T-cell (primary cell): ENCODE results near the gene ARL11. TPM values are rescaled to one million over a fixed set of nuclear protein-coding genes. Genes with fewer than 3 reads are reported as not detected.
"Not testable (repeated sequence)": the region's sequence is repeated elsewhere in the genome, so short reads cannot be mapped to it uniquely, and the experiment has no call there.

Source experiments
- ATAC-seq, 4 experiments: fragments of 200-7000 bp in 3 of 4; fragments of 150-1000 bp in 1 of 4; cut with Tn5 transposase; replicated peaks in 1 of 4; 1 replicate in 3 of 4; 2 replicates in 1 of 4; pipeline ENCODE4 v1.10.0; 2021; ENCODE audit warnings: moderate library complexity in 3 of 4, mild to moderate bottlenecking in 2 of 4, moderate number of reproducible peaks in 1 of 4
- CTCF ChIA-PET, 2 donors: fragments of 300-600 bp; sonication (Branson Sonifier 250); formaldehyde crosslinking; loops; one replicate each; lab custom pipeline; 2022; ENCODE audit warnings: antibody characterized with exemption in 2 of 2; lab: Charles Lee
- POLR2A ChIA-PET, 2 donors: fragments of 300-600 bp; sonication (Branson Sonifier 250); formaldehyde crosslinking; loops; one replicate each; lab custom pipeline; 2022; ENCODE audit warnings: antibody characterized with exemption in 2 of 2; lab: Charles Lee
- DNase-seq, 35 experiments: peaks; one replicate each; pipeline versions ENCODE4 v3.0.0 to v3.0.0-alpha.2; 2013 to 2023
- H3K27ac ChIP-seq: one replicate; pipeline ENCODE4 v1.5.1; 2013; ENCODE audit warnings: low read length
- H3K27me3 ChIP-seq, 2 experiments: replicated peaks in 1 of 2; 1 replicate in 1 of 2; 2 replicates in 1 of 2; pipeline versions ENCODE4 v1.6.1 to v1.7.0; 2013; ENCODE audit warnings: low read length in 1 of 2, mixed read lengths in 1 of 2; ENCODE audit not compliant: control insufficient read depth in 2 of 2, insufficient read depth in 2 of 2; ENCODE audit errors: extremely low read depth in 1 of 2
- H3K36me3 ChIP-seq, 2 donors: 1 replicate in 1 of 2; 2 replicates in 1 of 2; pipeline versions ENCODE4 v1.6.1 to v1.7.0; 2013; ENCODE audit warnings: low read length in 1 of 2; ENCODE audit not compliant: control insufficient read depth in 2 of 2, insufficient read depth in 1 of 2; ENCODE audit errors: extremely low read depth in 1 of 2
- H3K4me1 ChIP-seq, 2 experiments: 1 replicate in 1 of 2; 2 replicates in 1 of 2; pipeline versions ENCODE4 v1.6.1 to v1.7.0; 2013; ENCODE audit warnings: low read length in 2 of 2, mixed read lengths in 1 of 2; ENCODE audit not compliant: insufficient read depth in 2 of 2, control insufficient read depth in 1 of 2; ENCODE audit errors: extremely low read depth in 1 of 2
- H3K4me3 ChIP-seq, 2 donors: 1 replicate in 1 of 2; 2 replicates in 1 of 2; pipeline versions ENCODE4 v1.5.1 to v1.7.0; 2013; ENCODE audit warnings: mild to moderate bottlenecking in 2 of 2, low read length in 1 of 2, moderate library complexity in 1 of 2; ENCODE audit not compliant: control insufficient read depth in 1 of 2; ENCODE audit errors: extremely low read depth in 1 of 2
- H3K9me3 ChIP-seq: 2 replicates; pipeline ENCODE4 v1.7.0; 2013
- H3K27ac Mint-ChIP-seq, 2 donors: one replicate each; pipeline ENCODE4 v1.8.0; 2020 to 2021; ENCODE audit warnings: mild to moderate bottlenecking in 2 of 2, mixed read lengths in 2 of 2
- H3K27me3 Mint-ChIP-seq, 2 donors: one replicate each; pipeline ENCODE4 v1.8.0; 2021 to 2022; ENCODE audit warnings: mixed read lengths in 2 of 2
- H3K36me3 Mint-ChIP-seq: one replicate; pipeline ENCODE4 v1.8.0; 2021; ENCODE audit warnings: mixed read lengths
- H3K4me1 Mint-ChIP-seq, 3 donors: one replicate each; pipeline ENCODE4 v1.8.0; 2020 to 2022; ENCODE audit warnings: mixed read lengths in 3 of 3, mild to moderate bottlenecking in 1 of 3
- H3K4me3 Mint-ChIP-seq, 3 donors: one replicate each; pipeline ENCODE4 v1.8.0; 2020 to 2022; ENCODE audit warnings: mild to moderate bottlenecking in 3 of 3, mixed read lengths in 3 of 3, moderate library complexity in 3 of 3
- H3K9me3 Mint-ChIP-seq, 3 donors: one replicate each; pipeline ENCODE4 v1.8.0; 2020 to 2022; ENCODE audit warnings: mixed read lengths in 3 of 3
- WGBS: methylation state at CpG from one replicate; pipeline ENCODE4 v1.1.5; 2013; ENCODE audit warnings: missing lambda C conversion rate; ENCODE audit not compliant: insufficient coverage; 5-methylcytosine and 5-hydroxymethylcytosine counted together
- total RNA-seq, 35 experiments: library from RNA in 6 of 35; stranded (reverse) in 6 of 35; fragments of 120-200 nt in 1 of 35; gene quantifications; one replicate each; pipeline versions ENCODE4 v1.2.1 to v1.2.4 and lab custom pipeline; 2013 to 2026

ARL11 gene
- total RNA-seq, 5 donors from 2014 or later (not counting 1 experiment from before 2014, with no cell fraction given): 0.12 to 1.9 (median 0.53) TPM

DNA sequence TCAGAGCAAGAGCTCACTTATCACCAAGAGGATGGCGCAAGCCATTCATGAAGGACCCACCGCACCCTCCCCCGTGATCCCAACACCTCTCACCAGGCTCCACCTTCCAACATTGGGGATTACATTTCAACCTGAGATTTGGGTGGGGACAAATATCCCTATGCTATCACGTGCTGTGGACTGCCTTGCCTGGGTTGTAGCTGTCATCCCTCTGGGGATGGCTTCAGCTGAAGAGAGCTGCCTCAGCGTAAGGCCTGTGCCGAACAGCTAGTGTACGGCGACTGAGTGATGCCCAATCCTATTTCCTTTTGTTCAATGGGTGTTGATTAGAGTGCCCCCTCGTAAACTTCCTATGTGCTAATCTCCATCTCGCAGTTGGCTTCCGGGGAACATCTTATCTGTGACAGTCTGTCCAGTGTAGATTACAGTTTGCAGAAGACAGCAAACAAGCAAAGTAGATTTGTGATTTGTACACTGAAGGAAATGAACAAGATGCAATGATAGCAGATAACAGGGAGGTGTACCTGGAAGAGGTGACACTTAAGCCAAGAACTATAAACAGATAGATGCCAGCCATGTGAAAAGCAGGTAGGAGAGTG lies 31.2 kb upstream of the ARL11 start:
- H3K4me1 ChIP-seq: no peaks in the 10 kb centered on the region
- WGBS: 87% methylated on average over 6 of the region's 11 CpGs
- POLR2A ChIA-PET: interaction anchor here in 1 of 2 donors (0.6 kb wide), 1 partner anchor 197 kb away, joined by 3 read pairs; no protein-coding TSS in a partner anchor
- CTCF ChIA-PET: no interaction called here
- no peaks in the 10 kb centered on the region for H3K4me1 Mint-ChIP-seq
- H3K27me3 ChIP-seq: no peaks in the 10 kb centered on the region
- no peak for DNase-seq
- no peak for ATAC-seq
- no peak overlapping the region for H3K27ac Mint-ChIP-seq
- H3K4me3 ChIP-seq: no peak overlapping the region
- H3K4me3 Mint-ChIP-seq: no peak overlapping the region
- H3K27ac ChIP-seq: no peak overlapping the region
- no peaks in the 10 kb centered on the region for H3K27me3 Mint-ChIP-seq
- no peaks in the 10 kb centered on the region for H3K36me3 Mint-ChIP-seq
- no peaks in the 10 kb centered on the region for H3K9me3 ChIP-seq
- H3K9me3 Mint-ChIP-seq: no peaks in the 10 kb centered on the region
- no peaks in the 10 kb centered on the region for H3K36me3 ChIP-seq

GRCh38 chr13:49602005-49602404 lies 26.3 kb upstream of the ARL11 start:
- no peaks in the 10 kb centered on the region for H3K36me3 Mint-ChIP-seq
- CTCF ChIA-PET: interaction anchor here in 1 of 2 donors (0.6 kb wide), 2 partner anchors 32 to 80 kb away, joined by 3 read pairs; no protein-coding TSS in a partner anchor
- no CpG with 5 or more reads among the region's 1 CpG for WGBS

GRCh38 chr13:49602615-49603014 lies 25.7 kb upstream of the ARL11 start:
- H3K4me1 Mint-ChIP-seq, H3K27me3 ChIP-seq, H3K27ac Mint-ChIP-seq, H3K27me3 Mint-ChIP-seq, H3K9me3 ChIP-seq, H3K27ac ChIP-seq, H3K9me3 Mint-ChIP-seq, H3K36me3 ChIP-seq, H3K4me3 Mint-ChIP-seq, DNase-seq, H3K36me3 Mint-ChIP-seq, H3K4me3 ChIP-seq, H3K4me1 ChIP-seq, ATAC-seq: not testable (repeated sequence)
- CTCF ChIA-PET: interaction anchor here (0.6 to 0.7 kb wide), 3 partner anchors 32 to 87 kb away, joined by 3 to 11 read pairs (median 3); no protein-coding TSS in a partner anchor
- 95% methylated on average over 7 of the region's 7 CpGs for WGBS
- POLR2A ChIA-PET: interaction anchor here in 1 of 2 donors (0.7 kb wide), 1 partner anchor 110 kb away, joined by 14 read pairs; no protein-coding TSS in a partner anchor

More at GRCh38 chr13:49602005-49602404, 26.3 kb upstream of the ARL11 start:
- H3K9me3 ChIP-seq: no peaks in the 10 kb centered on the region
- H3K4me3 Mint-ChIP-seq: no peak overlapping the region
- H3K4me3 ChIP-seq: no peak overlapping the region
- peaks cover 2 to 4% (median 3%) of the 10 kb centered on the region in 3 donors for H3K4me1 Mint-ChIP-seq
- ATAC-seq (no peak), DNase-seq (no peak)
- H3K27me3 ChIP-seq: no peaks in the 10 kb centered on the region
- no peaks in the 10 kb centered on the region for H3K27me3 Mint-ChIP-seq
- POLR2A ChIA-PET: no interaction called here
- no peaks in the 10 kb centered on the region for H3K36me3 ChIP-seq
- no peak overlapping the region for H3K27ac Mint-ChIP-seq
- H3K9me3 Mint-ChIP-seq: no peaks in the 10 kb centered on the region
- H3K27ac ChIP-seq: no peak overlapping the region
- peaks cover 0 to 5% of the 10 kb centered on the region in 2 experiments for H3K4me1 ChIP-seq

- Mint-ChIP-seq H3K9me3 (no peaks in the 10 kb centered on the region), H3K4me1 (peaks cover 4 to 9% (median 6%) of the 10 kb centered on the region in 3 donors), H3K27ac (no peak overlapping the region), H3K27me3 (no peaks in the 10 kb centered on the region), H3K4me3 (no peak overlapping the region), H3K36me3 (no peaks in the 10 kb centered on the region)
- Histone ChIP-seq H3K27ac (no peak overlapping the region), H3K36me3 (no peaks in the 10 kb centered on the region), H3K27me3 (no peaks in the 10 kb centered on the region), H3K4me1 (peaks cover 0 to 7% of the 10 kb centered on the region in 2 experiments), H3K9me3 (no peaks in the 10 kb centered on the region), H3K4me3 (no peak overlapping the region)
- ChIA-PET POLR2A (interaction anchor here in 1 of 2 donors (0.5 kb wide), 1 partner anchor 147 kb away, joined by 7 read pairs; no protein-coding TSS in a partner anchor), CTCF (interaction anchor here in 1 of 2 donors (1.3 kb wide), 1 partner anchor 365 kb away, joined by 3 read pairs; no protein-coding TSS in a partner anchor)
- no peak for DNase-seq
- ATAC-seq: no peak
- 100% methylated on average over 3 of the region's 5 CpGs for WGBS
These were observed 23.7 kb upstream of the ARL11 start for GRCh38 chr13:49604570-49604969.

DNA sequence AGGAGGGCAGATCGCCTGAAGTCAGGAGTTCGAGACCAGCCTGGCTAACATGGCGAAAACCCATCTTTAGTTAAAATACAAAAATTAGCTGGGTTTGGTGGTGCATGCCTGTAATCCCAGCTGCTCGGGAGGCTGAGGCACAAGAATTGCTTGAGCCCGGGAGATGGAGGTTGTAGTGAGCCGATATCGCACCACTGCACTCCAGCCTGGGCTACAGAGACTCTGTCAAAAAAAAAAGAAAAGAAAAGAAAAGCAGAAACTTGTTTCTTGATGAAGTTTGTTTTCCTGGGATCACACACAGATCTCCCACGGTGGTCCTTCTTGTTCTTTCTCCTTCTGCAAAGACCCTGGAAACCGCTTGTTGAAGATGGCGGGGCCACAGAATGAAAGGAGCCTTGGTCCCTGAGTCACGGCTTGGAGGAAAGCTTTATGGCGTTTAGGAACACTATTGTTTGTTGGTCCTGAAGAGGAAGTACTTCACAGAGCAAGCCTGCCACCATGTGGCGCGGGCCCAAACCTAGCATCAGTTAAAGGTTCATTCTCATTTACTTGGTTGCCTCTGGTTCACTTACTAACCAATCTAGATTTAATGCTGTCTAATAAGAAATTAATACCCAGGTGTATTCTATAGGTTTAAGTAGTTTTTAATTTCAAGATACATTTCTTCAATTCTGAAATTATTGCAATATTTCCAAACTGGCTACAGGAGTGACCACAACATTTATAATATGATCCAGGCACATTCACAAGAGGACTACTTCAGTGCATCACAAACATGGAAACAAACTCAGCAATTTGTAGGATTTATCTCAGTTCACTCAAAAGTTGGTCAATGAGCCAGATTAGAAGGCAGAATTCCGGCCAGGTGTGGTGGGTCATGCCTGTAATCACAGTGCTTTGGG lies 21.3 kb upstream of the ARL11 start:
- H3K27ac ChIP-seq: no peak overlapping the region
- ATAC-seq: peak; percentile 97 to 100 (median 98)
- peak overlapping the region; percentile 74 to 81 (median 77) for H3K4me3 Mint-ChIP-seq
- H3K4me1 Mint-ChIP-seq: peaks cover 4 to 9% (median 6%) of the 10 kb centered on the region in 3 donors
- no peaks in the 10 kb centered on the region for H3K36me3 Mint-ChIP-seq
- H3K4me1 ChIP-seq: peaks cover 0 to 7% of the 10 kb centered on the region in 2 experiments
- no peaks in the 10 kb centered on the region for H3K9me3 ChIP-seq
- H3K27ac Mint-ChIP-seq: peak overlapping the region; percentile 76 to 82
- DNase-seq: peak; percentile 59 to 86 (median 75)
- H3K27me3 Mint-ChIP-seq: no peaks in the 10 kb centered on the region
- H3K9me3 Mint-ChIP-seq: peaks cover 0 to 4% (median 4%) of the 10 kb centered on the region in 3 donors
- H3K27me3 ChIP-seq: no peaks in the 10 kb centered on the region
- POLR2A ChIA-PET: interaction anchor here (0.5 to 0.7 kb wide), 4 partner anchors 13 to 180 kb away, joined by 3 to 11 read pairs (median 4); partner anchors contain the start of gene PHF11 (in 1 of the 2)
- WGBS: 33% methylated on average over 4 of the region's 15 CpGs
- H3K36me3 ChIP-seq: no peaks in the 10 kb centered on the region
- H3K4me3 ChIP-seq: peak overlapping the region; percentile 32 to 35
- CTCF ChIA-PET: interaction anchor here (0.5 to 1.7 kb wide), 16 partner anchors 22 to 496 kb away, joined by 3 to 7 read pairs (median 3); partner anchors contain the start of gene RCBTB1 (in 1 of the 2)

GRCh38 chr13:49607761-49608160 lies 20.5 kb upstream of the ARL11 start:
- DNase-seq (no peak), ATAC-seq (no peak)
- Histone ChIP-seq H3K9me3 (no peaks in the 10 kb centered on the region), H3K27ac (no peak overlapping the region), H3K4me1 (peaks cover 0 to 7% of the 10 kb centered on the region in 2 experiments), H3K27me3 (no peaks in the 10 kb centered on the region), H3K4me3 (no peak overlapping the region), H3K36me3 (no peaks in the 10 kb centered on the region)
- ChIA-PET POLR2A (no interaction called here), CTCF (interaction anchor here in 1 of 2 donors (1.2 to 1.7 kb wide), 3 partner anchors 302 to 368 kb away, joined by 3 to 5 read pairs (median 5); no protein-coding TSS in a partner anchor)
- no peak overlapping the region for H3K27ac Mint-ChIP-seq
- H3K4me1 Mint-ChIP-seq: peaks cover 4 to 9% (median 6%) of the 10 kb centered on the region in 3 donors
- WGBS: 20% methylated on average over 1 of the region's 5 CpGs
- H3K4me3 Mint-ChIP-seq: no peak overlapping the region
- H3K9me3 Mint-ChIP-seq: peaks cover 0 to 11% (median 4%) of the 10 kb centered on the region in 3 donors
- no peaks in the 10 kb centered on the region for H3K27me3 Mint-ChIP-seq
- H3K36me3 Mint-ChIP-seq: no peaks in the 10 kb centered on the region
